HUES6 (cell line): ENCODE measurements around the gene CREBL2.
"Not testable (repeated sequence)": the region's sequence is repeated elsewhere in the genome, so short reads cannot be mapped to it uniquely, and the experiment has no call there.

Experiments
- H3K27ac ChIP-seq: 2 replicates; pipeline ENCODE4 v1.7.0; 2013; ENCODE audit warnings: low read depth, mild to moderate bottlenecking, low read length, inconsistent platforms
- H3K27me3 ChIP-seq: 2 replicates; pipeline ENCODE4 v1.6.1; 2013; ENCODE audit warnings: low read length; ENCODE audit not compliant: control insufficient read depth, insufficient read depth
- H3K36me3 ChIP-seq: 2 replicates; pipeline ENCODE4 v1.6.1; 2013; ENCODE audit warnings: low read length; ENCODE audit not compliant: control insufficient read depth, insufficient read depth
- H3K4me1 ChIP-seq: 2 replicates; pipeline ENCODE4 v1.6.1; 2013; ENCODE audit warnings: low read length; ENCODE audit not compliant: control insufficient read depth, insufficient read depth
- H3K4me3 ChIP-seq: 2 replicates; pipeline ENCODE4 v1.5.1; 2013; ENCODE audit warnings: low read depth, low read length
- H3K9ac ChIP-seq: one replicate; pipeline ENCODE4 v1.6.1; 2013; ENCODE audit warnings: mild to moderate bottlenecking, low read length
- H3K9me3 ChIP-seq: 2 replicates; pipeline ENCODE4 v1.6.1; 2013; ENCODE audit warnings: low read depth, low read length; ENCODE audit not compliant: control insufficient read depth, insufficient read depth

Gene CREBL2

DNA sequence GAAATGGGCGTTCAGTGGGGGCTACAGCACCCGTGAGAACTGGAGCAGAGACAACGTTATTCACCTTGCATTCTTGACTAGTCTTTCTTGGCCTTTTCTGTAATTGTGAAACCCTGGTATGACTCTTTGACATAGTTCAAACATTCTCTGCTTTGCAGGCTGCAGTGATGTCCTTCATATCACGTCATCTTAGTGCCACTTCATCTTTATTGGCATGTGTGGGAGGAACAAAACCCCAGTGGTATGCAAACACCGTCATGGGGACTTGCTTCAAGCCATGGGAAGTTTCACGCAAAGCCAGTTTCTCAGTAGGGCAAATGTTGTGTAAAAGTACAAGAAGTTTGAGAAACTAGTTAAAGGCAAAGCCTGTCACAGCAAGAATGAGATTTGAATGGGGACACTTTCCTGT, 28.8 kb upstream of the CREBL2 start:
- no peak overlapping the region for H3K4me3 ChIP-seq
- H3K27me3 ChIP-seq, result no peaks in the 10 kb centered on the region
- H3K9ac ChIP-seq, result no peak overlapping the region
- H3K9me3 ChIP-seq, result no peaks in the 10 kb centered on the region
- no peaks in the 10 kb centered on the region for H3K36me3 ChIP-seq
- no peak overlapping the region for H3K27ac ChIP-seq
- H3K4me1 ChIP-seq, result peaks cover 3% of the 10 kb centered on the region; the same call in 1 of the 2 replicates

- Histone ChIP-seq H3K9ac (no peak overlapping the region), H3K36me3 (no peaks in the 10 kb centered on the region)
These were observed 28.0 kb upstream of the CREBL2 start for GRCh38 chr12:12583510-12584178.

DNA sequence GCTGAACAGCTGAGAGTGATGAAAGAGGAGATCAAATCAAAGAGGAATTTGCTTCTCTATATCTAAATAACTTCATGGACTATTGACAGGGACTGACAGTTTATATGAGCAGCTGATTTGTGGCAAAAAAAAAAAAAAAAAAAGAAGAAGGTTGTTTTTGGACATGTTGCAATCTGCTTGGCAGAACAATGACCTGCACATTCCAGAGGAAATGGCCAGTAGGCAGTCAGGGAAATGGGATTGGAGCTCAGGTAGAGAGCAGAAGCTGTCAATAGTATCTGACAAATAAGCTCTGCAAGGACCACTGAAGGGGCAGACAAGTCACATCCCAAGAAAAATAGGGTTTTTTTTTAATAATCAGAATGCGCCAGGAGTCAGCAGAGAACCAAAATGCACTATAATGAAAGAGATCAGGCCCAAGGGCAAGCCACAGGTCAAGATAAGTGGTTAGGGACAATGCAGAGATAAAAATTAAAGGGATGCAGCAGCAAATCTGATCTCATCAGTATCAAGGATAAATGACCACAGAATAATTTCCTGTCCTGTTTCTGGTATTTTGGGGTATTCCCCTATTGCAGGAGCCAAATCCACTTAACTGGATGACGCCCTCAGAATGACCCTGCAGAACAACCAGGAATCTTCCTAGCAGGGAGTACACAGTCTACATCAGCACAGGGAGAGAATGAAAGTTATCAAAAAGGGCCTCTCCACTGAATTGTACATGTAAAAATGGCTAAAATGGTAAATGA, 26.4 kb upstream of the CREBL2 start:
- Histone ChIP-seq H3K4me1 (peaks cover 3% of the 10 kb centered on the region; the same call in 1 of the 2 replicates), H3K4me3 (no peak overlapping the region), H3K9me3 (no peaks in the 10 kb centered on the region), H3K27me3 (peaks cover 8% of the 10 kb centered on the region; the same call in 1 of the 2 replicates), H3K27ac (no peak overlapping the region), H3K9ac (no peak overlapping the region), H3K36me3 (no peaks in the 10 kb centered on the region)

More at GRCh38 chr12:12583510-12584178, 28.0 kb upstream of the CREBL2 start:
- Histone ChIP-seq H3K4me1 (peaks cover 3% of the 10 kb centered on the region; the same call in 1 of the 2 replicates), H3K4me3 (no peak overlapping the region), H3K9me3 (no peaks in the 10 kb centered on the region), H3K27ac (no peak overlapping the region), H3K27me3 (no peaks in the 10 kb centered on the region)

DNA sequence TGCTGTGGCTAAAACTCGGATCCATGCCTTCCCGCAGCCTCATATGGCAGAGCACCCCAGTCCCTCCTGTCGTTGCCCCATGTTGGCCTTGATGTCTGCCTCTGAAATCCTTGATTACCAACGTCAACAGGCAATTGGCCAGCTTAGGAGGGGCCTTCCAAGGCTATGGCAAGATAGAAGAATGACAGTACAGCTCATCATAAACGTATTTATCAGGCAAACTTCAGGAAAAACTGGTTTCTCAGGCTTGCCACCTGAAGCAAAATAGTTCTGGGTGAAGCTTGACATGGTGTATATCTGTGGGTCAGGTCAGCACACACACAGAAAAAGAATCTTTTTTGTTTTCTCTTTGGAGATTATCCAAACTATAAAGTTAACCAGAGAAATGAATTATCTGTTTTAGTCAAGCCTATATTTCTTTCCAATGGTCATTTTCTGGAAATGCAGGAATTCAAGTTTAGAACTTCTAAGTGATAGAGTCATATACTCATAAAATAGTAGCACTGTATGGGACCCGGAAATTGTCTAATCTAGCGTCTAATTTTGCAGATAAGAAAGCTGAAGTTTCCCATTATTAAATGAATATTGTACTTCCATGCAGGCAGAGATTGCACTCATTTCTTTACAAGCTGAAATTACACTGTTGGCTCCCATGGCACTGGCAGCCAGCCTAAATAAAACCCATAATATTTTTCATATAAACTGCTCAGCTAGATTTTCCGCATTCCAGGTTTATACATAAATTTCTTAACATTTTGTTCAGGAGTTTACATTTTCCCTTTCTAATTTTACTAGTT, 24.6 kb upstream of the CREBL2 start:
- H3K27ac ChIP-seq, result no peak overlapping the region
- no peak overlapping the region for H3K9ac ChIP-seq
- no peaks in the 10 kb centered on the region for H3K36me3 ChIP-seq
- no peak overlapping the region for H3K4me3 ChIP-seq
- H3K4me1 ChIP-seq, result peaks cover 3% of the 10 kb centered on the region; the same call in 1 of the 2 replicates
- no peaks in the 10 kb centered on the region for H3K9me3 ChIP-seq
- peaks cover 8% of the 10 kb centered on the region; the same call in 1 of the 2 replicates for H3K27me3 ChIP-seq

GRCh38 chr12:12587878-12588277, 23.8 kb upstream of the CREBL2 start:
- H3K9ac ChIP-seq, result no peak overlapping the region
- peaks cover 3% of the 10 kb centered on the region; the same call in 1 of the 2 replicates for H3K4me1 ChIP-seq
- H3K27ac ChIP-seq, result no peak overlapping the region
- H3K9me3 ChIP-seq, result no peaks in the 10 kb centered on the region
- no peaks in the 10 kb centered on the region for H3K36me3 ChIP-seq
- H3K27me3 ChIP-seq, result peaks cover 8% of the 10 kb centered on the region; the same call in 1 of the 2 replicates
- no peak overlapping the region for H3K4me3 ChIP-seq

DNA sequence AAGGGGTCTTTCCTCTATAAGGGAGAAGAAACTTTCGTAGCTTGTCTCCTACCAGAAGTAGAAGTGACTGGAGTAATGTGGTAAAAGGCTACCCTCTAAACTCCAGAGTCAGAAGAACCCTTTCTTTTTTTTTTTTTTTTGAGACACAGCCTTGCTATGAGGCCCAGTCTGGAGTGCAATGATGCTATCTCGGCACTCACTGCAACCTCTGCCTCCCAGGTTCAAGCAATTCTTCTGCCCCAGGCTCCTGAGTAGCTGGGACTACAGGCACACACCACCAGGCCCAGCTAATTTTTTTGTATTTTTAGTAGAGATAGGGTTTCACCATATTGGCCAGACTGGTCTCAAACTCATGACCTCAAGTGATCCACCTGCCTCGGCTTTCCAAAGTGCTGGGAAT, 23.2 kb upstream of the CREBL2 start:
- H3K9ac ChIP-seq, H3K27ac ChIP-seq, H3K4me3 ChIP-seq, H3K9me3 ChIP-seq, H3K36me3 ChIP-seq, H3K4me1 ChIP-seq, H3K27me3 ChIP-seq: not testable (repeated sequence)

DNA sequence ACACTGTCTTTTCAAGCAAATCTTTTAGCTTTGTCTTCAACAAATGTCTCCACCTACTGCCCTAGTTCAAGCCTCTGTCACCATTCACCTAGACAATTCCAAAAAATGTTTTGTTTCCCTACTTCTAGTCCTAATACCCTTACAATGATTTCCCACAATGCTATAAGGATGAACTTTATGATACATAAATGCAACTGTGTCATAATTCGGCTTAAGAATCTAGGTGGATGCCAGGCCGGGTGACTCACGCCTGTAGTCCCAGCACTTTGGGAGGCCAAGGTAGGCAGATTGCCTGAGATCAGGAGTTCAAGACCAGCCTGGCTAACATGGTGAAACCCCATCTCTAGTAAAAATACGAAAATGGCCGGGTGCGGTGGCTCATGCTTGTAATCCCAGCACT, 20.7 kb upstream of the CREBL2 start:
- peaks cover 8% of the 10 kb centered on the region; the same call in 1 of the 2 replicates for H3K27me3 ChIP-seq
- no peak overlapping the region for H3K4me3 ChIP-seq
- H3K9me3 ChIP-seq, result no peaks in the 10 kb centered on the region
- no peaks in the 10 kb centered on the region for H3K36me3 ChIP-seq
- no peak overlapping the region for H3K27ac ChIP-seq
- no peaks in the 10 kb centered on the region for H3K4me1 ChIP-seq
- no peak overlapping the region for H3K9ac ChIP-seq

DNA sequence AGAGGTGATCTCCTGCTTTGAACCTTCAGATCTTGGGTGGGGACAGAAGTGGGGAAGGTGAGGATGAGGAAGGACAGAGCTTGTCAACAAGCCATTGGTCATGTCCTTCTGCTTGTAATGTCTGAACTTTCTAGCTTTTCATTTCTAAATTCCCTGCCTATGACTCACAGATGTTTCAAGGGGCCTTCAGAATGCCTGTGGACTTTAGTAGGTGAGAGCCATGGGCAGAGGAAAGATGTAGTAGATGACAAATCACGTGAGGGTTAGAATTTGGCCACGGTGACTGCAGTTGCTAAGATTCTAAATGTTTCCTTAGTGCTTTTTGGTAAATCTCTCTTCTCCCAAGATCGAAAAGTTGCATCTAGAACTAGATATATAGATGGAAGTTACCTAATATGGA, 18.7 kb upstream of the CREBL2 start:
- H3K9ac ChIP-seq, result no peak overlapping the region
- no peak overlapping the region for H3K4me3 ChIP-seq
- H3K9me3 ChIP-seq, result no peaks in the 10 kb centered on the region
- peaks cover 8% of the 10 kb centered on the region; the same call in 1 of the 2 replicates for H3K27me3 ChIP-seq
- no peaks in the 10 kb centered on the region for H3K4me1 ChIP-seq
- H3K36me3 ChIP-seq, result no peaks in the 10 kb centered on the region
- no peak overlapping the region for H3K27ac ChIP-seq

GRCh38 chr12:12595929-12596328, 15.7 kb upstream of the CREBL2 start:
- not testable (repeated sequence) for H3K36me3 ChIP-seq, H3K27me3 ChIP-seq, H3K4me1 ChIP-seq, H3K4me3 ChIP-seq, H3K9ac ChIP-seq, H3K27ac ChIP-seq, H3K9me3 ChIP-seq

- H3K4me1 ChIP-seq, H3K9ac ChIP-seq, H3K9me3 ChIP-seq, H3K27ac ChIP-seq, H3K4me3 ChIP-seq, H3K27me3 ChIP-seq, H3K36me3 ChIP-seq: not testable (repeated sequence)
These were observed 15.1 kb upstream of the CREBL2 start for GRCh38 chr12:12596598-12596997.

DNA sequence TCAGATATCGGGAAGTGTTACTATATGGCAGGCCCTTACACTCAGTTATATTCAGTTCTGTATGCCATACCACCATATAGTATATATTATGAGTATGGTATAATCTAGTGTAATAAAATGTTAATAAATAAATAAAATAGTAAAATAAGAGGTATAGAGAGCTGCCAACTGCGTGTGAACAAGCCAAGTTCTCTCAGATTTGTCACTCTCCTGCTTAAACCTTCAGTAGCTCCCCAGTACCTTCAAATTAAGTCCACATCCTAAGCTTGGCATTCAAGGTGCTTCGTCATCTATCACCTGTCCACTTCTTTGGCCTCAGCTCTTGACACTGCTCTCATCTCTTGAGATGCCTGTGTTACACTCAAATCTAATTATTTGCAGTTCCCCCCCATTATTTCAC, 12.8 kb upstream of the CREBL2 start:
- no peaks in the 10 kb centered on the region for H3K9me3 ChIP-seq
- no peak overlapping the region for H3K4me3 ChIP-seq
- peaks cover 6% of the 10 kb centered on the region; the same call in 1 of the 2 replicates for H3K4me1 ChIP-seq
- H3K27me3 ChIP-seq, result no peaks in the 10 kb centered on the region
- H3K36me3 ChIP-seq, result no peaks in the 10 kb centered on the region
- no peak overlapping the region for H3K27ac ChIP-seq
- no peak overlapping the region for H3K9ac ChIP-seq
